Measurements from ENCODE around the gene ZBTB11. TPM values are rescaled to one million over a fixed set of nuclear protein-coding genes. Genes with fewer than 3 reads are reported as not detected.
"Not testable (repeated sequence)": the region's sequence is repeated elsewhere in the genome, so short reads cannot be mapped to it uniquely, and the experiment has no call there.

Gene ZBTB11
- total RNA-seq, 1 donor from 2014 or later: 28.7 TPM

GRCh38 chr3:101615525-101615924, 61.4 kb downstream of the ZBTB11 start:
- no peak overlapping the region for H3K4me3 Mint-ChIP-seq
- ChIA-PET POLR2A (no interaction called here), CTCF (no interaction called here)
- H3K9me3 Mint-ChIP-seq: no peaks in the 10 kb centered on the region
- peaks cover 13% of the 10 kb centered on the region for H3K4me1 Mint-ChIP-seq
- DNase-seq: no peak
- no peaks in the 10 kb centered on the region for H3K27me3 Mint-ChIP-seq
- ATAC-seq (ENCODE audit: low read depth): no peak
- intact Hi-C loops (cut with micrococcal nuclease): no loop called here
- TF ChIP-seq CTCF (IDR thresholded peaks at IDR 0.05): no peak
- H3K36me3 Mint-ChIP-seq (ENCODE audit: low read depth): no peaks in the 10 kb centered on the region
- H3K27ac Mint-ChIP-seq: no peak overlapping the region

- ATAC-seq (ENCODE audit: low read depth); H3K27me3 Mint-ChIP-seq; DNase-seq; H3K36me3 Mint-ChIP-seq (ENCODE audit: low read depth); CTCF ChIA-PET; intact Hi-C loops (cut with micrococcal nuclease); H3K9me3 Mint-ChIP-seq; POLR2A ChIA-PET: not testable (repeated sequence)
- Mint-ChIP-seq H3K27ac (peak overlapping the region; percentile 60), H3K4me3 (peak overlapping the region; percentile 17), H3K4me1 (peaks cover 13% of the 10 kb centered on the region)
Observed at GRCh38 chr3:101613014-101613413, 63.9 kb downstream of the ZBTB11 start.

- Mint-ChIP-seq H3K4me3 (no peak overlapping the region), H3K27me3 (no peaks in the 10 kb centered on the region), H3K27ac (no peak overlapping the region), H3K36me3 (ENCODE audit: low read depth) (no peaks in the 10 kb centered on the region), H3K9me3 (no peaks in the 10 kb centered on the region), H3K4me1 (peaks cover 13% of the 10 kb centered on the region)
- CTCF ChIA-PET: no interaction called here
- ATAC-seq (ENCODE audit: low read depth) (peak; percentile 40), DNase-seq (no peak)
- no peak for TF ChIP-seq CTCF (IDR thresholded peaks at IDR 0.05)
- POLR2A ChIA-PET: interaction anchor here (1.1 kb wide), 1 partner anchor 37 kb away, joined by 3 read pairs; the partner anchor contains the start of gene PCNP
- intact Hi-C loops (cut with micrococcal nuclease): no loop called here
Observed at GRCh38 chr3:101611023-101611422, 65.9 kb downstream of the ZBTB11 start.

- H3K9me3 Mint-ChIP-seq; DNase-seq; H3K27ac Mint-ChIP-seq; CTCF ChIA-PET; H3K4me3 Mint-ChIP-seq; ATAC-seq (ENCODE audit: low read depth); H3K27me3 Mint-ChIP-seq; H3K36me3 Mint-ChIP-seq (ENCODE audit: low read depth); intact Hi-C loops (cut with micrococcal nuclease); POLR2A ChIA-PET; H3K4me1 Mint-ChIP-seq: not testable (repeated sequence)
Observed at GRCh38 chr3:101605398-101605797, 71.5 kb downstream of the ZBTB11 start.

DNA sequence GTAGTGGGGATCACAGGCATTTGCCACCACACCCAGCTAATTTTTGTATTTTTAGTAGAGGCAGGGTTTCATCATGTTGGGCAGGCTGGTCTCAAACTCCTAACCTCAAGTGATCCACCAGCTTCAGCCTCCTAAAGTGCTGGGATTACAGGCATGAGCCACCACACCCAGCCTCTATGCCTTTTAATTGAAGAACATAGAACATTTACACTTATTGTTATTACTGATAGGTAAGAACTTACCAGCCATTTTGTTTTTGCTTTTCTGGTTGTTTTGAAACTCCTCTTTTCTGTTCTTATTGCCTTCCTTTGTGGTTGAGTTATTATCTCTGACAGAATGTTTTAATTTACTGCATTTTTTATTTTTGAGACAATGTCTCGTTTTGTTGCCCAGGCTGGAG, 73.7 kb downstream of the ZBTB11 start:
- Mint-ChIP-seq H3K4me3 (no peak overlapping the region), H3K27me3 (no peaks in the 10 kb centered on the region), H3K27ac (no peak overlapping the region), H3K9me3 (no peaks in the 10 kb centered on the region), H3K4me1 (no peaks in the 10 kb centered on the region), H3K36me3 (ENCODE audit: low read depth) (no peaks in the 10 kb centered on the region)
- no peak for TF ChIP-seq CTCF (IDR thresholded peaks at IDR 0.05)
- CTCF ChIA-PET: no interaction called here
- no peak for DNase-seq
- POLR2A ChIA-PET: no interaction called here
- ATAC-seq (ENCODE audit: low read depth): no peak
- intact Hi-C loops (cut with micrococcal nuclease): no loop called here

- no peaks in the 10 kb centered on the region for H3K27me3 Mint-ChIP-seq
- peaks cover under 1% of the 10 kb centered on the region for H3K36me3 Mint-ChIP-seq (ENCODE audit: low read depth)
- intact Hi-C loops (cut with micrococcal nuclease): no loop called here
- POLR2A ChIA-PET: no interaction called here
- DNase-seq (no peak), ATAC-seq (ENCODE audit: low read depth) (no peak)
- TF ChIP-seq CTCF (IDR thresholded peaks at IDR 0.05): no peak
- H3K4me1 Mint-ChIP-seq: no peaks in the 10 kb centered on the region
- H3K4me3 Mint-ChIP-seq: no peak overlapping the region
- no peak overlapping the region for H3K27ac Mint-ChIP-seq
- CTCF ChIA-PET: no interaction called here
- no peaks in the 10 kb centered on the region for H3K9me3 Mint-ChIP-seq
Observed at GRCh38 chr3:101602731-101603130, 74.2 kb downstream of the ZBTB11 start.

Other genes with a start within 250 kb of the ZBTB11 start
- 18.6 and 22.1 TPM in 2 replicates for gene SENP7, start 163.9 kb downstream of the ZBTB11 start, total RNA-seq
- gene TRMT10C, start 115.3 kb downstream of the ZBTB11 start, total RNA-seq: 33.5 and 34.6 TPM in 2 replicates
- gene PCNP, start 103.0 kb downstream of the ZBTB11 start, total RNA-seq: 149 TPM in 2 replicates
- gene RPL24, start 9.6 kb upstream of the ZBTB11 start, total RNA-seq: 1,431 and 1,623 TPM in 2 replicates
- gene CEP97, start 47.5 kb upstream of the ZBTB11 start, total RNA-seq: 7.3 and 7.9 TPM in 2 replicates
- 15.8 and 16.0 TPM in 2 replicates for gene NXPE3, start 102.1 kb upstream of the ZBTB11 start, total RNA-seq
- 391 and 421 TPM in 2 replicates for gene NFKBIZ, start 172.4 kb upstream of the ZBTB11 start, total RNA-seq